ENCODE data around the gene CCDC88C. TPM values are rescaled to one million over a fixed set of nuclear protein-coding genes. Genes with fewer than 3 reads are reported as not detected.

CCDC88C gene
- total and polyA plus RNA-seq, 2 experiments from 2014 or later, result 23.6 to 60.7 TPM

GRCh38 chr14:91453744-91454143 lies 36.1 kb upstream of the CCDC88C start:
- H3K4me2 ChIP-seq, result no peak overlapping the region
- ATAC-seq (peak; percentile 64), DNase-seq (ENCODE audit: low spot score) (no peak)
- H3K27ac ChIP-seq (ENCODE audit: low read depth), result no peak overlapping the region
- H3K36me3 Mint-ChIP-seq (ENCODE audit: low read depth), result peaks cover 38% of the 10 kb centered on the region; the same call in 2 of the 3 replicates
- H3K4me3 ChIP-seq, result no peak overlapping the region
- peaks cover 12% of the 10 kb centered on the region; the same call in 1 of the 2 replicates for H3K36me3 ChIP-seq (ENCODE audit: insufficient read depth)
- H4K20me1 ChIP-seq (replicated peaks; ENCODE audit: insufficient read depth), result no peaks in the 10 kb centered on the region
- no peaks in the 10 kb centered on the region for H3K4me1 ChIP-seq (ENCODE audit: insufficient read depth)
- TF ChIP-seq CTCF (conservative IDR thresholded peaks at IDR 0.05; ENCODE audit: low read depth in 2 of 2) (no peak), ZNF114 (CRISPR knock-in tag; IDR thresholded peaks at IDR 0.05) (no peak), EZH2 (IDR thresholded peaks at IDR 0.05; ENCODE audit: low read depth, unreplicated experiment) (no peak), ZNF462 (CRISPR knock-in tag; IDR thresholded peaks at IDR 0.05) (no peak), EZH2phosphoT487 (IDR thresholded peaks at IDR 0.05; ENCODE audit: unreplicated experiment) (no peak), JUNB (IDR thresholded peaks at IDR 0.05; ENCODE audit: unreplicated experiment) (no peak), STAT1 (IDR thresholded peaks at IDR 0.05; ENCODE audit: unreplicated experiment) (no peak), POLR2AphosphoS5 (IDR thresholded peaks at IDR 0.05; ENCODE audit: low read depth) (no peak; the same call in 1 of the 2 replicates), REST (IDR thresholded peaks at IDR 0.05; ENCODE audit: unreplicated experiment) (no peak), ZNF331 (CRISPR knock-in tag; IDR thresholded peaks at IDR 0.05; ENCODE audit: low read depth) (no peak), CREB1 (CRISPR knock-in tag; IDR thresholded peaks at IDR 0.05; ENCODE audit: low read depth) (no peak), NANOG (IDR thresholded peaks at IDR 0.05; ENCODE audit: borderline replicate concordance) (no peak), ETS1 (IDR thresholded peaks at IDR 0.05) (no peak)
- peaks cover 7% of the 10 kb centered on the region for H3K27me3 Mint-ChIP-seq (ENCODE audit: insufficient read depth, low read depth, poor library complexity)
- no peaks in the 10 kb centered on the region for H3K79me2 ChIP-seq (replicated peaks; ENCODE audit: insufficient read depth)
- H3K9me2 ChIP-seq (ENCODE audit: insufficient read depth), result no peaks in the 10 kb centered on the region
- no peaks in the 10 kb centered on the region for H3F3A ChIP-seq (replicated peaks; ENCODE audit: low read depth)
- no peak overlapping the region for H3K27ac Mint-ChIP-seq
- H3K4me1 Mint-ChIP-seq, result peaks cover 7% of the 10 kb centered on the region; the same call in 2 of the 3 replicates
- no peaks in the 10 kb centered on the region for H3K27me3 ChIP-seq (ENCODE audit: insufficient read depth)
- no peaks in the 10 kb centered on the region; the same call in 2 of the 3 replicates for H3K9me3 Mint-ChIP-seq
- no peak overlapping the region for H3K4me3 Mint-ChIP-seq
- no peak overlapping the region for H2AFZ ChIP-seq
